ENCODE measurements around the gene ERLIN1.

DNA sequence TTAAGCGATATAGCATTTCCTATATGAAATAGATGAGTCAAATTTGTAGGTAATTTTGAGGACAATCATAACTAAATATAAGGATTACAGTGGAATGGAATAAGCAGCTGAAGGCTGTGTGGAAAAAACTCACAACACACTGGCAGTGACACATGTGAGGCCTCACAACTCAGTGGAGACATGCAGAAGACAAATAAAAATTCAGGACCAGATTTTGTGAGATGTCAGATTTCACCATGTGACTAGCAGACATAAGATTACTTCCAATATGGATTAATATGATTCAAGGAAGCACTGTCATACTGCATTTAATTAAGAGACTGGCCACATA lies 17.6 kb downstream of the ERLIN1 start:
- TF ChIP-seq TAF1 (conservative IDR thresholded peaks at IDR 0.05) (no peak), JUND (IDR thresholded peaks at IDR 0.05) (no peak), EGR1 (IDR thresholded peaks at IDR 0.05; ENCODE audit: low read depth in 2 of 2) (no peak), RAD21 (IDR thresholded peaks at IDR 0.05) (no peak), YY1 (IDR thresholded peaks at IDR 0.05) (no peak), SP1 (IDR thresholded peaks at IDR 0.05) (no peak), ZBTB33 (IDR thresholded peaks at IDR 0.05) (no peak), FOXA2 (IDR thresholded peaks at IDR 0.05) (no peak), MAX (IDR thresholded peaks at IDR 0.05) (no peak), FOXA1 (IDR thresholded peaks at IDR 0.05) (no peak)
- TF ChIP-seq, protein P1, sequence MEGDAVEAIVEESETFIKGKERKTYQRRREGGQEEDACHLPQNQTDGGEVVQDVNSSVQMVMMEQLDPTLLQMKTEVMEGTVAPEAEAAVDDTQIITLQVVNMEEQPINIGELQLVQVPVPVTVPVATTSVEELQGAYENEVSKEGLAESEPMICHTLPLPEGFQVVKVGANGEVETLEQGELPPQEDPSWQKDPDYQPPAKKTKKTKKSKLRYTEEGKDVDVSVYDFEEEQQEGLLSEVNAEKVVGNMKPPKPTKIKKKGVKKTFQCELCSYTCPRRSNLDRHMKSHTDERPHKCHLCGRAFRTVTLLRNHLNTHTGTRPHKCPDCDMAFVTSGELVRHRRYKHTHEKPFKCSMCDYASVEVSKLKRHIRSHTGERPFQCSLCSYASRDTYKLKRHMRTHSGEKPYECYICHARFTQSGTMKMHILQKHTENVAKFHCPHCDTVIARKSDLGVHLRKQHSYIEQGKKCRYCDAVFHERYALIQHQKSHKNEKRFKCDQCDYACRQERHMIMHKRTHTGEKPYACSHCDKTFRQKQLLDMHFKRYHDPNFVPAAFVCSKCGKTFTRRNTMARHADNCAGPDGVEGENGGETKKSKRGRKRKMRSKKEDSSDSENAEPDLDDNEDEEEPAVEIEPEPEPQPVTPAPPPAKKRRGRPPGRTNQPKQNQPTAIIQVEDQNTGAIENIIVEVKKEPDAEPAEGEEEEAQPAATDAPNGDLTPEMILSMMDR (IDR thresholded peaks at IDR 0.05; ENCODE audit: low read depth, low read length, missing input control): no peak
